ENCODE results near the gene IL36B.
A peak's percentile ranks its signal among the peaks of the same experiment; 100 is the strongest.

IL36B gene

DNA sequence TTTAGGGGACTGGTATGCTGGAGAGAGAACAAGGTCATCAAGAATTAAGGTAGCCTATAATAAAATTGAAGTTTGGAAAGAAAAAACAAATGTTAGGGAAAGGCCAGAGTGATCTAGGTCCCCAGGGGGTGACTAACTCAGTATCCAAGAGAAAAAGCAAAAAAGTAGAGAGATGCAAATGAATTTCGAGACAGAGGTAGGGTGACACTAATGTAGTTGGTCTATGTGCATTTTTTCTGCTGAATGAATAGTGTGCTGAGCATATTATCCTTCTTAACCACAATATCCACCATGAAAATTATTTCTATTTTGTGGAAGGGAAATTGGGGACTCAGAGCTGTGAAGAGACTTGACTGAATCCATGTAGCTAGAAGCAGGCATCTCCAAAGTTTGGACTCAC lies 37.6 kb downstream of the IL36B start:
- no peak for DNase-seq (ENCODE audit: low read depth, low spot score)
- H3K27ac ChIP-seq, result no peak overlapping the region

DNA sequence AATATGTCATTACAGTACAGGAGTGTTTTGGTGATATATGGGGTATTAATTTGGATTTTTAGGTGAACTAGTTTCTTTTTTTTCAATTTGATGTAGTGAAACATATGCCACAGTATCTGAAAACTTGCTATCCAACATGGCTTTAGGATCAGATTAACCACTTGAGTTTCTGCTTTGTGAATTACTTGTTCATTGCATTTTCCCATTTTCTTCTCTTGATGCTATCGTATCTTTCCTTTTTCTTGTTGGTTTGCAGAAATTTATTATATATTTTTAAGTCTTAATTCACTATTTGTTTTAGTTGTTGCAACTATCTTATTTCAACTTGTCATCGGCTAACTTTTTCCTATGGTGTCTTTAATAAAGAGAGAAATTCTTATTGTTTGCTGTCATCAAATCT lies 38.6 kb downstream of the IL36B start:
- H3K27ac ChIP-seq, result no peak overlapping the region
- no peak for DNase-seq (ENCODE audit: low read depth, low spot score)

DNA sequence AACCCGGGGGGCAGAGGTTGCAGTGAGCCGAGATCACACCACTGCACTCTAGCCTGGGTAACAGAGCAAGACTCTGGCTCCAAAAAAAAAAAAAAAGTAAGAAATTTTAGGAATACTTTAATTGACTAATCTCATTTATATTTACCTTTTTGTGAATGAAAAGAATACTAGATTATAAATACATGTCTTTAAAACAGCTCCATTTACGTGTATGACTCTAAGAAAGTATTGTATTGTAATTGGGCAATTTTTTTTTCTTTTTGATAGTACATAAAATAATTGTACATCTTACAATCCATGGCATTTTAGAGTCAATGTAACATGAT lies 39.4 kb downstream of the IL36B start:
- peak overlapping the region; percentile 35 for H3K27ac ChIP-seq
- DNase-seq (ENCODE audit: low read depth, low spot score), result no peak

DNA sequence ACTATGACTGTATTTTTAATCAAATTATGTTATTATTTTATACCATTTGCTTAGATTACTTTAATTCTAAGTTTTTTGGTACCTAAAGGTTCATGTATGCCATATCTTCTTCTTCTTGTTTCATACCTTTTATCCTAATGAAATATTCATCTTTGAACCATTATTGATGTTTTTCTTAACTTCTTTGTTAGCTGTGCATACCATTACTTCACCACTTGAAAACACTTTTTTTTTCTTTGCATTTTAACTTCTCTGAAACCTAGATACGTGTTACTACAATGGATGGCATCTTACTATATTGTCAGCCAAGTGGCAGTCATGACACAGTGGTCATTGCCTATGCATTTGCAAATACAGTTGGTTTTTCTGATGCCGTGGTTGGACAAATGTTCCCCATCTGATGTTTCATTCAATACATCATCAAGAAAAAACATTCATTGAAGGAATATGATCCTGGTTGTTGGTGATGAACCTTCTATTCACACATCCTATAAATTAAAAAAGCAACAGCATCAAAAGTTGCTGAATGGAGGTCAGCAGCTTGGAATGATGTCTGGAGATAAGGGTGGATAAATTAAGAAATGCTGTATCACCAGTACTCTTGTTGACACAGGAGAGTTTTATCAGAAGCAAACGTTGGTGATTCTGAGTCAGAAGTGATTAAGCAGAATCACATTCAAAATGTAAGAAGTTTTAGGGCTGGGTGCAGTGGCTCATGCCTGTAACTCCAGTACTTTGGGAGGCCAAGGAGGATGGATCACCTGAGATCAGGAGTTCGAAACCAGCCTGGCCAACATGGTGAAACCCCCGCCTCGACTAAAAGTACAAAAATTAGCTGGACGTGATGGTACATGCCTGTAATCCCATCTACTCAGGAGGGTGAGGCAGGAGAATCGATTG lies 40.0 kb downstream of the IL36B start:
- H3K27ac ChIP-seq, result peak overlapping the region; percentile 35
- peak; percentile 60 for DNase-seq (ENCODE audit: low read depth, low spot score)

DNA sequence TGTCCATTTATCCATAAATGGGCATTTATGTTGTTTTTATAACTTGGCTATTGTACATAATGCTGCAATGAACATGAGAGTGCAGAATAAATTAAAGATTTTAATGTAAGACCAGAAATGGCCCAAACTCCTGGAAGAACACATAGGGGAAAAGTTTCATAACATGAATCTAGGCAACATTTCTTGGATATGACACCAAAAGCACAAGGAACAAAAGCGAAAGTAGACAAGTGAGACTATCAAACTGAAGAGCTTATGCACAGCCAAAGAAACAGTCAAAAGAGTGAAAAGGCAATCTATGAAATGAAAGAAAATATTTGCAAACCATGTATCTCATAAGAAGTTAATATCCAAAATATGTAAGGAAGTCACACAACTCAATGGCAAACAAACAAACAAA lies 41.6 kb downstream of the IL36B start:
- DNase-seq (ENCODE audit: low read depth, low spot score), result no peak
- no peak overlapping the region for H3K27ac ChIP-seq

DNA sequence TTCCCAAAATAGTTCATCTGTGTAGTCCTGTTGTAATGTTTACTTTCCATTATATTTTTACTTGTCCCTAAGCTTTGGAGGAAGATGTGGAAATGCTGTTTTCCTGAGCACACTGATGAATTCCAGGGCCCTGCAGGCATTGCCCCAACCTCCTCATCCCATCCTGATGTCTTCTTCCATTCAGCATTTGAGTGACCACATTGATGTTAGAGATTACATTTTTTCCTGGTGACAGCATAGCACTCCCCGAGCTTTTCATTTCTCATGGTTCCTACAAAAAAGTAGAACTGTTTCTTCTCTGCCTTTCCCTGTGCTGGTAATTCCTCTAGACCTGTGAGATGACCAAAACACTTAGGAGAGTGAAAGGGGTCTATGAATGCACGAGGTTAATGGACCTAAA lies 42.6 kb downstream of the IL36B start:
- H3K27ac ChIP-seq, result no peak overlapping the region
- no peak for DNase-seq (ENCODE audit: low read depth, low spot score)

DNA sequence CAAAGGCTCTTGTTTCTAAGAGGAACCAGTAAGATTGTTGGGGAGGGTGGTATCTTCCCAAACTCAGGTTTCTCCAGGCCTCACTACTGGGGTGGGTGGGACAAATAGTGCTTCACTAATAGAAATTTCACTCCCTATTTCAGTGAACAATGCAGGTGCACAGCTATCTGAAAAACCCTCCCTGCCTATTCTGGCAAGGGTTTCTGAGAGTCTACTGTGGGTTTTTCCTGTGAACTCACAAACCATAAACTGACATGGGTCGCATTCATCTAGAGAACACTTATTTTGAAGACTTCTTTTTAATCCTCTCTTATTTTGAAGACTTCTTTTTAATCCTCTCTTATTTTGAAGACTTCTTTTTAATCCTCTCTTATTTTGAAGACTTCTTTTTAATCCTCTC lies 43.0 kb downstream of the IL36B start:
- no peak overlapping the region for H3K27ac ChIP-seq
- no peak for DNase-seq (ENCODE audit: low read depth, low spot score)

DNA sequence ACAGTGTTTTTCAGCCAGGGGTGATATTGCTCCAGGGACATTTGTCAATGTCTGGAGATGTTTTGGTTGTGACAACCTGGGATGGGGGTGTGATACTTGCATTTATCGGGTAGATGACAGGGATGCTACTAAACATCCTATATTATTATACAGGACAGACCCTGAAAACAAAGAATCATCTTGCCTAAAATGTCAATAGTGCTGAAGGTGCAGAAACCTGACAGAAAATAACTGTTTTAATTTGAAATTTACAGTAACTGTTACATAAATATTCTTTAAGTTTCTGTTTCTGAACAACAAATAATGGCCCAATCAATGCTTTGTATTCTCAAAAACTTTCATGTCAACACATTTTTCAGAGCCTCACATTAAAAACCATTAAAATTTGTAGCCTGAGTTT lies 45.4 kb downstream of the IL36B start:
- DNase-seq (ENCODE audit: low read depth, low spot score), result no peak
- H3K27ac ChIP-seq, result no peak overlapping the region

DNA sequence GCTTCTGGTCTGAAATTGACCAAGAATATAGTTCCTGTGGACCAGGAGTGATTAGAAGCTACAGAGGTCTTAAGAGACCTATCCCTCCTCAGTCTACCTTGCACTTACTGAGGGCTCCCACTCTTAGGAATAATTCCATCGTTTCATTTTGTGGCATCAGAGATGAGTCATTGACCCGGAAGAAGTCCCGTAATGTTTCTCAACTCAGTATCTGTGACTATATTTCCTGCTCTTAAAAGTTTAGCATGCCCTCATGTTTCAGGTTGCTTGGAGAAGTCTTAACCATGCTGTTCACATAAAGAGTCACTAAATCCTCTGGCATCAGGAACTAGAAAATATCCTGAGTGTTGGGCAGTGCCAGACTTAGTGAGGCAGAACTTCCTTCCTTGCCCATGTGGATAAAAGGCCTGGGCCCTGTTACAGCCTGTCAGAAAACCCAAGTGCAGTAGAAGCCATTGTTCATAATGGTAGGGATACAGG lies 47.6 kb downstream of the IL36B start, which contains the start of gene IL36A:
Gene IL36A, plus strand, starts transcription at position 430 of the 480 bp plus-strand sequence. CDS start 413 bp downstream, outside the sequence.
- no peak for DNase-seq (ENCODE audit: low read depth, low spot score)
- peak within 1 kb of the TSS; percentile 49 for H3K27ac ChIP-seq

DNA sequence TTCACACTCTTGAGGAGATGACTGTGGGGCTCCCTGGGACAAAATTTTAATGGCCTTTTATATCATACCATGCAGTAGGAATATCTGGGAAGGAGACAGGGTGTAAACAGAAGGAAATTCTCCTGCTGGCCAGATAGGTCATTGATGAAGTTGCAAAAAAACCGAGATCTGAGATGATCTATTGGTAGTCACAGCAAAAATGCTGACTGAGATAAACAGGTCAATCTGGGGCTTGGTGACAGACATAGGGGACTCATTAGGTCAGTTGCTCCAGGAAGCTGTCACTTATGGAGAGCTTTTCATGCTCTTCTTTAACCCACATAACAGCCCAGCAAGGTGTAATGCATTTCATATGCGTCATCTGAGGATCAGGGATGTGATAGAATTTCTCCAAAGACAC lies 50.0 kb downstream of the IL36B start:
- DNase-seq (ENCODE audit: low read depth, low spot score), result no peak

DNA sequence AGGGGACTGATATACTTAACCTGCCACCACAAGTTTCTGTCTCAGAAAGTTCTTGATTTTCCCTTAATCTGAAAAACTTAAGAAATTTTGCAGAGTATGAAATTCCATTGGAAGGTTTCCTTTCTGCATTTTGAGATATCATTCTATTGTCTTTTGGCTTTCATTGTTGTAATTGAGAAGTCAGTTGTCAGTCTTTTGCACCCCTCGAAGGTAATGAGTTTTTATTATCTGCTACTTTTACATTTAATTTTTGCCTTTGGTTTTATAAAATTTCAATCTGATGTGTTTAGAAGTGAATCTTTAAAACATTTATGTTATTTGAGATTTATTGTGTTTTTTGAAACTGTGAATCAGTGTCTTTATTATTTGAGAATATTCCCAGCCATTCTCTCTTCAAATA lies 52.2 kb downstream of the IL36B start:
- DNase-seq (ENCODE audit: low read depth, low spot score), result no peak
- no peak overlapping the region for H3K27ac ChIP-seq

More for the DNA sequence above, 50.0 kb downstream of the IL36B start:
- no peak overlapping the region for H3K27ac ChIP-seq

DNA sequence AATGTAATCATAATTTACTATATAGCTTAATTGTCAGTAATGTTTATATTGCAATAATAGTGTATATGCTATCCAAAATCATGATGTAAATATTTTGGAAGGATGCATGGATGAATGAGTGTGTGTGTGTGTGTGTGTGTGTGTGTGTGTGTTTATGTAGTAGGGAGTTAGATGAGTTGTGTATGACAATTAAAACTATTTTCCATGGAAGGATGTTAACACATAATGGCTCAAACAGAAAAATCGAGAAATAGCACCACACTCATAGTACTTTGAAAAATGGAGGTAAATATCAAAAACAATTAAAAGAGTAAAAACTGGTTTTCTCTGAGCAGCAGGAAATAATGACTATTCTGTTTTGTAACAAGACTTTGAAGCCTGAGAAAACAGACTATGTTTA lies 55.5 kb downstream of the IL36B start:
- no peak overlapping the region for H3K27ac ChIP-seq
- no peak for DNase-seq (ENCODE audit: low read depth, low spot score)

DNA sequence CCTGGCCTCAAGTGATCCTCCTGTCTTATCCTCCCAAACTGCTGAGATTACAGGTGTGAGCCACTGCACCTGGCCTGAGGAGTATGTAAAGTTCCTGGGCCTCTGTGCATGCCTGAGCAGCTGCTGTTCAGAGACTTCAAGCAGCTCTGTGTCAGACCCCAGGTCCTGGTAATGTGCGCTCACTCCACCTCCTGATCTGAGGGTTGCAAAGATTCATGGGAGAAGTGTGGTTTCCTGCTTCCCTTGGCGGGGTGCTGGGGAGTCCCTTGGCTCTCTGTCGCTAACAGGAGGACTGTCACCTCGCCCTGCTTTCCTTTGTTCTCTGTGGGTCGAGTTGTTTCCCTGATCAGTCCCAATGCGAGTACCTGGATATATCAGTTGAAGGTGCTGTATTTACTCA lies 56.0 kb downstream of the IL36B start:
- no peak for DNase-seq (ENCODE audit: low read depth, low spot score)
- no peak overlapping the region for H3K27ac ChIP-seq

DNA sequence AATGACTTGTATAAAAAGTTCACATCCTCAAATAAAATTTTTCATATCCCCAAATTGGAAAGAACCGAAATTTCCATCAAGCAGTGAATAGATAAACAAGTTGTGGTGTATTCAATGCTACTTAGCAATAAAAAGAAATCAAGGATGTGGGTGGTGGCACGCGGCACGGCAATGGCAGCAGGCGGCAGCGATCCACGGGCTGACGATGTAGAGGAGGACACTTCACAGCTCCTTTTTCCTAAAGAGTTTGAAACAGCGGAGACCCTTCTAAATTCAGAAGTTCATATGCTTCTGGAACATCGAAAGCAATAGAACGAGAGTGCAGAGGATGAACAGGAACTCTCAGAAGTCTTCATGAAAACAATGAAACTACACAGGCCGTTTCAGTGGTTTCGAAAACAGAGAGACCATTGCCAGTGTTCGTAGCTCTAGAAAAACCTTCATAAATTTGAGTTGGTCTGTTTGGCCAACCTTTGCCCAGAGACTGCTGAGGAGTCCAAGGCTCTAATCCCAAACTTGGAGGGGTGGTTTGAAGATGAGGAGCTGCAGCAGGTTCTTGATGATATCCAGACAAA lies 57.2 kb downstream of the IL36B start:
- DNase-seq (ENCODE audit: low read depth, low spot score), result no peak
- no peak overlapping the region for H3K27ac ChIP-seq

DNA sequence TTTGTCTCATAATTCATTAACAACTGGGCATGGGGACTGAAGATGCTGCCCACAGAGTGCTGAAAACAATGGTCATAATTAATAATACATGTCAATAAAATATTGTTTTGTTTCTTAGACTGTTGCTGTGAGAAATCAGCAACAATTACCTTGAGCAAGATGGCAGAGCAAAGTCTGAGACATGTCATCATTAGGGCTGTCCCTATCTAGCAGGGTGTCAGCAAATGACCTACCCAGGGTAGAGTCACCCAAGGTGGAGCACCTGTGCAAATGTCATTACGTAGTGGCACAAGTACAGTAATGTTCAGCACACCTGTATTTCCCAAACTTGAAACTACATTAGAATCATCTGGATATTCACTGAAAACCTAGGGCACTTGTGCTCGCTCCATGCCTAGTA lies 58.0 kb downstream of the IL36B start:
- no peak overlapping the region for H3K27ac ChIP-seq
- DNase-seq (ENCODE audit: low read depth, low spot score), result no peak

DNA sequence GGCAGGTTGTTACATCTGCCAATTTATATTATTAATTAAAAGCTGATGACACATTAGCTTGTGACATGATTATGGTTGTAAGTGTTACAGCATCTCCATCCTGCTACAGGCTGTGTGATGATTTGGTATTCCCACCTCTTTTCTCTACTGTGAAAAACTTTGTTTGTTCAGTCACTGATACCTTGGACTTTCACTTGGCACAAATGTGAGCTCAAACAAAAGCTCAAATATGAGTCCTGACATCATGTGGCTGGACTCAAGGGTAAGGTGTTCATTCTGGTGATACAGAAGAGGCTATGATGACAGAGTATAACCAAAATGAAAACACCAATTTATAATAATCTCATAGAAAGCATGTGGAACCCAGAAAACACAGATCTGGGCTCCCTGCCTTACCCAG lies 58.8 kb downstream of the IL36B start:
- no peak overlapping the region for H3K27ac ChIP-seq
- no peak for DNase-seq (ENCODE audit: low read depth, low spot score)

DNA sequence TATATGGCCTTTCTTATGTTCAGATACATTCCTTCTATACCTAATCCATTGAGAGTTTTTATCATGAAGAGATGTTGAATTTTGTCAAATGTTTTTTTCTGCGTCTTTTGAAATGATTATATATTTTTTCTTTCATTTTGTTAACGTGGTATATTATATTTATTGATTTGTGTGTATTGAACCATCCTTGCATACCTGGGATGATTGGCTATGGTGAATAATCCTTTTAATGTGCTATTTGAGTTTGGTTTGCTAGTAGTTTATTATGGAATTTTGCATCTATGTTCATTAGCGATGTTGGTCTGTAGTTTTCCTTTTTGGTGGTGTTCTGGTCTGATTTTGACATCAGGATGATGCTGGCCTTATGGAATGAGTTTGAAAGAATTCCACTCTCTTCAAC lies 63.1 kb downstream of the IL36B start:
- no peak for DNase-seq (ENCODE audit: low read depth, low spot score)
- no peak overlapping the region for H3K27ac ChIP-seq

DNA sequence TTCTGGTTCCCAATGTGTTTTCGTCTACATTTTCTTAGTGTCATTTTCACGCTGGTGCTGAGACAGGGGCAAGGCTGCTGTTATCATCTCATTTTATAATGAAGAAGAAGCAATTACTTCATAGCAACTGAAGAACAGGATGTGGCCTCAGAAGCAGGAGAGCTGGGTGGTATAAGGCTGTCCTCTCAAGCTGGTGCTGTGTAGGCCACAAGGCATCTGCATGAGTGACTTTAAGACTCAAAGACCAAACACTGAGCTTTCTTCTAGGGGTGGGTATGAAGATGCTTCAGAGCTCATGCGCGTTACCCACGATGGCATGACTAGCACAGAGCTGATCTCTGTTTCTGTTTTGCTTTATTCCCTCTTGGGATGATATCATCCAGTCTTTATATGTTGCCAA lies 67.6 kb downstream of the IL36B start:
- DNase-seq (ENCODE audit: low read depth, low spot score), result no peak
- no peak overlapping the region for H3K27ac ChIP-seq

DNA sequence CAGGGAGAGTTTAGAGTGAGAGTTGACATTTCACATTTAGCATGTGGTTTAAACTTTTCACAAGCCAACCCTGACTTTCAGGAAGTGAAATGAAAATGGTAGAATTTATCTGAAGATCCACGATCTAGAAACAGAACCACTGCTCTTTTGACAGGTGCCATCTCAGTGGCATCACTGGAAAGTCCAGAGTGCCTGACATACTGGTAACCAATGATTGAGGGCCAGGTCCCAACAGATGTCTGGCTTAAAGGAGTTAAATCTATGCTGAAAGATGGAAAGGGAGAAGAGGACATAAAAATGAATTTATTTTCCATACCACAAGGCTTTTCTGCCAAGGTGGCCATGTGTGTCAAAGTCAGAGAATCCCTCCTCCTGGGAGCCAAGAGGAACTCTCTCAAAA lies 72.1 kb downstream of the IL36B start:
- H3K27ac ChIP-seq, result no peak overlapping the region

DNA sequence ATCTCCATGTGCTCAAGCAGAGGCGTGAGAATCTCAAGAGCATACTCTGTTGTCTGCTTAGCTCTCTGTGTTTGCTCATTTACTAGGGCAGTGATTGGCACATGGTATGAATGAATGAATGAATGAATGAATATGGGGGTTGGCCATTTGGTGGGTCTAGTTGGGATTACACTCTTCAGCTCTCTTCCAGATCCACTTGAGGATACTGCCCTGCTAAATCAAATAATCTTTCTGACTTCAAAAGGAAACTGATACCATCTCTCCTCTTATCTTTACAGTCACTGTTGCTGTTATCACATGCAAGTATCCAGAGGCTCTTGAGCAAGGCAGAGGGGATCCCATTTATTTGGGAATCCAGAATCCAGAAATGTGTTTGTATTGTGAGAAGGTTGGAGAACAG lies 72.9 kb downstream of the IL36B start:
- no peak overlapping the region for H3K27ac ChIP-seq
- DNase-seq (ENCODE audit: low read depth, low spot score), result no peak

More for the DNA sequence above, 72.1 kb downstream of the IL36B start:
- no peak for DNase-seq (ENCODE audit: low read depth, low spot score)

DNA sequence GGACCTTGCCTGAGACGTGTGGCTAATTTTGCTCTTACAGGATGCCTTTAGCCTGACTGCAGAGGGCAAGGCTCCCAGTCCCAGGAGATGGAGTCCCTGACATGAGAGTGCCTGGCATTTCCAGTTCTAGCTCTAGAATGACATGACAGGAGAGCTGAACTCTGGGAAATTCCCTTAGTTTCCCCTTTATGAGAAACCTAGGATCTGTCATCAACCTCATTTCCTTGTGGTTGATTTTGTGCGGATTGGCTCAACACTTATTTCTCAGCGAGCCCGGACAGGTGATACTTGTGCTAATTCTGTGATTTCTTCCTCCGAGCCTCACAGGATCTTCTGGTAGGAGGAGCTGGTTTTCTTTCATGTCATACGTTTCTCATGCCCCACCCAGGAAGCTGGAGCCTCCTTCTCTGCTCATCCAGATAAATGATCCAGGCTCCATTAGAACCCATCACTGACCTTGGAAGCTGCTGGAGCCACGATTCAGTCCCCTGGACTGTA lies 75.1 kb downstream of the IL36B start, which contains the start of gene IL36G:
Gene IL36G, plus strand, starts transcription at position 448 of the 498 bp plus-strand sequence. CDS start 633 bp downstream, outside the sequence.
- DNase-seq (ENCODE audit: low read depth, low spot score), result peak; percentile 60

More for the DNA sequence above, 75.1 kb downstream of the IL36B start, which contains the start of gene IL36G:
- peak within 1 kb of the TSS; percentile 9 for H3K27ac ChIP-seq
